HL-60 (cell line): ENCODE results near the gene TTC33.
A peak's percentile ranks its signal among the peaks of the same experiment; 100 is the strongest.

Experiments used
- DNase-seq, 2 experiments: peaks; one replicate each; pipeline ENCODE4 v3.0.0-alpha.2; 2010 to 2020; ENCODE audit warnings: low read depth in 1 of 2, low spot score in 1 of 2
- H3K27ac ChIP-seq: fragments of 250-450 bp; sonication (Bioruptor Pico); replicated peaks from 2 replicates; pipeline ENCODE4 v1.5.1; 2020; ENCODE audit warnings: mild to moderate bottlenecking, moderate library complexity
- H3K27me3 ChIP-seq: fragments of 250-450 bp; sonication (Bioruptor Pico); 2 replicates; pipeline ENCODE4 v1.5.1; 2021; ENCODE audit warnings: mild to moderate bottlenecking, moderate library complexity; ENCODE audit not compliant: insufficient read depth, poor library complexity, severe bottlenecking
- H3K4me3 ChIP-seq: replicated peaks from 2 replicates; pipeline ENCODE4 v1.5.1; 2011; ENCODE audit warnings: mild to moderate bottlenecking, control low read depth, low read length; ENCODE audit not compliant: insufficient read depth
- GABPA ChIP-seq: IDR thresholded peaks from 2 replicates; pipeline ENCODE4 v1.6.1; 2012; ENCODE audit warnings: low read depth
- POLR2AphosphoS5 ChIP-seq: IDR thresholded peaks from 2 replicates; pipeline ENCODE4 v1.6.1; 2012; ENCODE audit warnings: low read depth
- SPI1 ChIP-seq: IDR thresholded peaks from 2 replicates; pipeline ENCODE4 v1.6.1; 2012; ENCODE audit warnings: low read depth, mild to moderate bottlenecking, borderline replicate concordance
- TF ChIP-seq, protein P1 (sequence below): IDR thresholded peaks from 2 replicates; pipeline ENCODE4 v1.6.1; 2012; ENCODE audit warnings: low read depth; ENCODE audit not compliant: insufficient replicate concordance
- TF ChIP-seq, protein P2 (sequence below): IDR thresholded peaks from one replicate; pipeline ENCODE4 v1.5.1; 2011; ENCODE audit warnings: low read length, control low read depth, inconsistent platforms; ENCODE audit not compliant: insufficient read depth

The TTC33 gene

DNA sequence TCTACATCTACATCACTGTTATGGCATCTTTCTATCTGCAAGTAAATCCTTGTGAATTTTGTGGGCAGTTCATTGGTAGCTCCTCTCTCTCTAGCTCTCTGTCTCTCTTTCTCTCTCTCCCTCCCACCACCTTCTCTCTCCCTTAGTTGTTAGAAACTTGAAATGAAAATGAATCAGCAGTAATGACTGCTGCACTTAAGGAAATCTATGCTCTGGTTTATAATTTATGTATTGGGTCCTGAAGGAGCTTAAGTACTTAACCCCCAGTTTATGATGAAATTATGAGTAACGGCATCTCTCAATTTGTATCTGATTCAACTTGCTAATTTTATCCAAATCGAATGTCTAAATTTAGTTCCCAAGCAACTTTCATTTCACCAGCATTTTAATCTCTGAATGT lies 128.1 kb downstream of the TTC33 start:
- TF ChIP-seq, protein P1, sequence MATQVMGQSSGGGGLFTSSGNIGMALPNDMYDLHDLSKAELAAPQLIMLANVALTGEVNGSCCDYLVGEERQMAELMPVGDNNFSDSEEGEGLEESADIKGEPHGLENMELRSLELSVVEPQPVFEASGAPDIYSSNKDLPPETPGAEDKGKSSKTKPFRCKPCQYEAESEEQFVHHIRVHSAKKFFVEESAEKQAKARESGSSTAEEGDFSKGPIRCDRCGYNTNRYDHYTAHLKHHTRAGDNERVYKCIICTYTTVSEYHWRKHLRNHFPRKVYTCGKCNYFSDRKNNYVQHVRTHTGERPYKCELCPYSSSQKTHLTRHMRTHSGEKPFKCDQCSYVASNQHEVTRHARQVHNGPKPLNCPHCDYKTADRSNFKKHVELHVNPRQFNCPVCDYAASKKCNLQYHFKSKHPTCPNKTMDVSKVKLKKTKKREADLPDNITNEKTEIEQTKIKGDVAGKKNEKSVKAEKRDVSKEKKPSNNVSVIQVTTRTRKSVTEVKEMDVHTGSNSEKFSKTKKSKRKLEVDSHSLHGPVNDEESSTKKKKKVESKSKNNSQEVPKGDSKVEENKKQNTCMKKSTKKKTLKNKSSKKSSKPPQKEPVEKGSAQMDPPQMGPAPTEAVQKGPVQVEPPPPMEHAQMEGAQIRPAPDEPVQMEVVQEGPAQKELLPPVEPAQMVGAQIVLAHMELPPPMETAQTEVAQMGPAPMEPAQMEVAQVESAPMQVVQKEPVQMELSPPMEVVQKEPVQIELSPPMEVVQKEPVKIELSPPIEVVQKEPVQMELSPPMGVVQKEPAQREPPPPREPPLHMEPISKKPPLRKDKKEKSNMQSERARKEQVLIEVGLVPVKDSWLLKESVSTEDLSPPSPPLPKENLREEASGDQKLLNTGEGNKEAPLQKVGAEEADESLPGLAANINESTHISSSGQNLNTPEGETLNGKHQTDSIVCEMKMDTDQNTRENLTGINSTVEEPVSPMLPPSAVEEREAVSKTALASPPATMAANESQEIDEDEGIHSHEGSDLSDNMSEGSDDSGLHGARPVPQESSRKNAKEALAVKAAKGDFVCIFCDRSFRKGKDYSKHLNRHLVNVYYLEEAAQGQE = no peak
- TF ChIP-seq, protein P2, sequence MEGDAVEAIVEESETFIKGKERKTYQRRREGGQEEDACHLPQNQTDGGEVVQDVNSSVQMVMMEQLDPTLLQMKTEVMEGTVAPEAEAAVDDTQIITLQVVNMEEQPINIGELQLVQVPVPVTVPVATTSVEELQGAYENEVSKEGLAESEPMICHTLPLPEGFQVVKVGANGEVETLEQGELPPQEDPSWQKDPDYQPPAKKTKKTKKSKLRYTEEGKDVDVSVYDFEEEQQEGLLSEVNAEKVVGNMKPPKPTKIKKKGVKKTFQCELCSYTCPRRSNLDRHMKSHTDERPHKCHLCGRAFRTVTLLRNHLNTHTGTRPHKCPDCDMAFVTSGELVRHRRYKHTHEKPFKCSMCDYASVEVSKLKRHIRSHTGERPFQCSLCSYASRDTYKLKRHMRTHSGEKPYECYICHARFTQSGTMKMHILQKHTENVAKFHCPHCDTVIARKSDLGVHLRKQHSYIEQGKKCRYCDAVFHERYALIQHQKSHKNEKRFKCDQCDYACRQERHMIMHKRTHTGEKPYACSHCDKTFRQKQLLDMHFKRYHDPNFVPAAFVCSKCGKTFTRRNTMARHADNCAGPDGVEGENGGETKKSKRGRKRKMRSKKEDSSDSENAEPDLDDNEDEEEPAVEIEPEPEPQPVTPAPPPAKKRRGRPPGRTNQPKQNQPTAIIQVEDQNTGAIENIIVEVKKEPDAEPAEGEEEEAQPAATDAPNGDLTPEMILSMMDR = no peak
- TF ChIP-seq GABPA (no peak), POLR2AphosphoS5 (no peak), SPI1 (no peak)
- no peak overlapping the region for H3K4me3 ChIP-seq
- H3K27me3 ChIP-seq = no peaks in the 10 kb centered on the region
- no peak for DNase-seq
- H3K27ac ChIP-seq = peak overlapping the region; percentile 43

DNA sequence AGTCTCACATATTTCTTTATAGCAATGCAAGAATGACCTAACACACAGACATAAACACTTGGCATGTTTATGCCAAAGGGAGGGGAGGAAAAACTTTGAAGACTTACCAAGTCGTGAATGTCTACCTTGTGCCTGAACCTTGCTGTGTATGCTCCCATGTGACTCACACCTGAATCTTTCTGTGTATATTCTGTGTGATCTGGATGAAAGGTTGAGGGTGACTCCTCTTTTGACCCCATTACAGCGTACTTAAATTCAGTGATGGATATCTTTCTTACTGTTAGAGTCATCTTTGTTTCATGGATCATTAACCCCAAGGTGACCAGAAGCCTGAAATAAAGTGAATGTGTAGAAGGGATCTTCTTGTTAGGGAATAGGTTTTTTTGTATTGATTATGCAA lies 129.0 kb downstream of the TTC33 start:
- TF ChIP-seq, protein P2 = no peak
- TF ChIP-seq GABPA (no peak), SPI1 (no peak)
- TF ChIP-seq, protein P1 = no peak
- DNase-seq = no peak
- Histone ChIP-seq H3K27ac (no peak overlapping the region), H3K27me3 (no peaks in the 10 kb centered on the region), H3K4me3 (no peak overlapping the region)

DNA sequence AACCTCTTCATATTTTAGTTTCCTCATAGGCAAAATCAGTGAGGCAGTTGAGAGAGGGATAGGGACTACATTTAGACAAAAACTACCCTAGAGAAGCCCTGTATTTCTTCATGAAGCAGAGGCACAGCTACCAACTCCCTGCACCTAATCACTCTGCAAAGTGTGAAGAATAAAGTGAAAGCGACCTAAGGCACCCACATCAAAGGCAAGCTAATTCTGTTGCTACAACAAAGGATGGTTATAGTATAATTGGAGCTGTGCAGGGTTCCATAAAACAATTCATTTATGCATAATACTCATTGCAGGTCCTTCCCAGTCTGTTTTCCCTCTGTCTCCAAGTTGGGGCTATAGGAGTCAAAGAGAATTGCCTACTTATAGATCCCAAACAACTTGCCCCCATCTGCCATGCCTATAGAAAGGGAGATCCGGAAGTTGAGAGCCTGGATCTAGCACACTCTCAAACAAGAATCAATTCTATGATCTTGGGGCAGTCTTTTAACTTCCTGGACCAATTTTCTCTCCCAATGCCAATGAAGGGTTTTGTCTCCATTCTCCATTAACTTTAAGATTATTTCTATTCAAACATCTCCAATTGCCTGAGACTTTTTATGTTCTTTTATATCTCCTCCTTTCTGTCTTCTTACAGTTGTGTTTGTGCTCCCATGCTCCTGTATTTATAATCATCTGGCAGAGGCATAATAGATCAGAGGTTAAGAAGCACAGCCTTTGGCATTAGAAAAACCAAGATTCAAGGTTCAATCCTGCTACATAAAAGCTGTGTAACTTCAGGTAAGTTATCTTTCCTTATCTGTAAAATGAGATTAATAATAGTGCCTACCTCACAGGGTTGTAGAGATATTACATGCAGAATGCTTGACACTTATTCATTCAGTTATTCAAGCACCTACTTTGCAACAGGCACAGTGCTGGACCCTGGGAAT lies 132.0 kb downstream of the TTC33 start:
- no peak for DNase-seq
- no peak overlapping the region for H3K27ac ChIP-seq
- TF ChIP-seq, protein P2 = no peak
- H3K27me3 ChIP-seq = no peaks in the 10 kb centered on the region
- H3K4me3 ChIP-seq = no peak overlapping the region
